GM18909 (cell line): Measurements from ENCODE around the gene RCBTB2.
"Not testable (repeated sequence)": the region's sequence is repeated elsewhere in the genome, so short reads cannot be mapped to it uniquely, and the experiment has no call there.

ENCODE experiments used
- ATAC-seq: cut with Tn5 transposase; IDR thresholded peaks from one replicate; pipeline ENCODE4 v1.9.1; 2021; ENCODE audit warnings: mild to moderate bottlenecking; ENCODE audit not compliant: unreplicated experiment, poor library complexity

The RCBTB2 gene

GRCh38 chr13:48476215-48476614 is 56.7 kb downstream of the RCBTB2 start:
- ATAC-seq = no peak

GRCh38 chr13:48475230-48475629 is 57.6 kb downstream of the RCBTB2 start:
- no peak for ATAC-seq

- no peak for ATAC-seq
Observed at GRCh38 chr13:48457578-48458242, 75.2 kb downstream of the RCBTB2 start.

DNA sequence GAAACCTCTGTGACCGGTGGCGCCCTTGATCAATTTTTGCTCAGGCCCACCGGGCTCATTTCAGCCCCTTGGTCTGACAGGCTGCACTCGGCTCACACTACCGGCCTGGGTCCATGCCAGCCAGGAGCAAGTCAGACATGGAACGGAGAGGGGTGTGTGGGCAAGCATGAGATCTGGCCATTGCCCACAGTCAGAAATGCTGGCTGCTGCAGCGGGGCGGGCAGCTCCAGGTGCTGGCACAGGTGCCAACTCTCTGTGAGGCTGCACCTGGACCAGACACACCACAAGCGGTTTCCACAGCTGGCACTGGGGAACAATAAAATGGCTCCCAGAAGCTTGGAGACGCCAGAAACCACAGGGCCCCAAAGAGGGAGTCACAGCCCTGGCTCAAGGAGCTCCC is 76.3 kb downstream of the RCBTB2 start:
- ATAC-seq = no peak

DNA sequence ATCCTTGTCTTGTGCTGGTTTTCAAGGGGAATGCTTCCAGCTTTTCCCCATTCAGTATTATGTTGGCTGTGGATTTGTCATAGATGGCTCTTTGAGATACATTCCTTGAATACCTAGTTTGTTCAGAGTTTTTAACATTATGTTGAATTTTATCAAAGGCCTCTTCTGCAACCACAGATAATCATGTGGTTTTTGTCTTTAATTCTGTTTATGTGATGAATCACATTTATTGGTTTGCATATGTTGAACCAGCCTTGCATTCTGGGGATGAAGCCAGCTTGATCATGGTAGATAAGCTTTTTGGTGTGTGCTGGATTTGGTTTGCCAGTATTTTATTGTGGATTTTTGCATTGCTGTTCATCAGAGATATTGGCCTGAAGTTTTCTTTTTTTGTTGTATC is 81.7 kb downstream of the RCBTB2 start:
- not testable (repeated sequence) for ATAC-seq

DNA sequence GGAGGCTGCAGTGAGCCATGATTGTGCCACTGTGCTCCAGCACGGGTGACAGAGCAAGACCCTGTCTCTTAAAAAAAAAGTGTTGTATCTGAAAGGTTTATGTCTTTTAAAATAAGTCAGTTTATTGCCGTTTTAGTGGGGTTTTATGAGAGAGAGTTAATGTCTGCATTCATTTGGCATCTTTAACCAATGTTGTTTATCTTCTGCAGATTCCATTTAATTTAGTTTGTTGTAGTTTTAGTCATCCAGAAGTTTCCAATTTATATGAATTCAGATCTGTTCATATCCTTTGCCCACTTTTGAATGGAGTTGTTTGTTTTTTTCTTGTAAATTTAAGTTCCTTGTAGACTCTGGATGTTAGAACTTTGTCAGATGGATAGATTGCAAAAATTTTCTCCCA is 83.2 kb downstream of the RCBTB2 start:
- ATAC-seq = no peak

GRCh38 chr13:48448959-48449614 is 83.8 kb downstream of the RCBTB2 start:
- ATAC-seq = no peak

DNA sequence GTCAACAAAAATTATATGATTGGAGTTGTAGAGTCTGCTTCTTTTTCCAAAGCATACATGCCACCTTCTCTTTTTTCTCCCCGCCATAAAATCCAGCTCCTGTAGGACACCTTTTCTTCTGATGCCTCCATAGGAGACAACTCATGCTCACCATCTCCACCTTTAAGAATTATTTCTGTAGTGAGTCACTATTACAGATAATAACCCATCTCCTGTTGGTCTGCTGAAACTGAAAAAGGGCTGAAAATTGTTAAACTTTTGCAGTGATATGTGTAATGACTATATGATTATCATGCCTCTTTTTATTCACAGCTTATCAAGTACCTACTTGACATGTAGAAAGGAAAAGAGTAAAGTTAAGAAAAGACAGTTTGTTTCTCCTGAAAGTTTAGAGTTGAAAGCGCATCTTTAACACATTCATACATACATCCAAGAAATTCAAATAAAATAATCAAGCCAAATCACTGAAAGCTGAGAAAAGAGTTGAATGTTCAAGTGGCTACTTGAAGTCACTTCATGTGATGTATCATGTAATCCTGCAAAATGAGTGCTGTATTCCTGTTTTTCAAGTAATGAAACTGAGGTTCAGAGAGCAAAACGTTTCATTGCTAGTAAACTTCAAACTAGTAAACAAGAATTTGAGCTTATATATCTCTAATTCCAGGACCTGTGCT is 84.5 kb downstream of the RCBTB2 start:
- ATAC-seq = no peak

DNA sequence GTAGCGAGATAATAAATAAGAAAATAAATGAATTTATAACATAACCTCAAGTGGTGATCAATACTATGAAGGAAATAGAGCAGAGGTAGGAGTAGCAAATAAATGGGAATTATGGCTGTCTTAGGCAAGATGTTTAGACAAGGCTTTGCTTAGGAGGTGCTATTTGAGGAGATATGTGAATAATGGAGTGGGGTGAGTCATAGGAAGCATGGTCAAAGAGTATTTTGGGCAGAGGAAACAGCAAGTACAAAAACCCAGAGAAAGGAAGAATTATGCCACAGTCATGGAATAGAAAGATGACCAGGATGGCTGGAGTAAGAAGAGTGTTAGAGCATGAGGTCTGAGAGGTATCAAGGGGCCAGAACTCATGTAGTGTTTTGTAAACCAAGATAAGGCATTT is 86.4 kb downstream of the RCBTB2 start:
- ATAC-seq = no peak

DNA sequence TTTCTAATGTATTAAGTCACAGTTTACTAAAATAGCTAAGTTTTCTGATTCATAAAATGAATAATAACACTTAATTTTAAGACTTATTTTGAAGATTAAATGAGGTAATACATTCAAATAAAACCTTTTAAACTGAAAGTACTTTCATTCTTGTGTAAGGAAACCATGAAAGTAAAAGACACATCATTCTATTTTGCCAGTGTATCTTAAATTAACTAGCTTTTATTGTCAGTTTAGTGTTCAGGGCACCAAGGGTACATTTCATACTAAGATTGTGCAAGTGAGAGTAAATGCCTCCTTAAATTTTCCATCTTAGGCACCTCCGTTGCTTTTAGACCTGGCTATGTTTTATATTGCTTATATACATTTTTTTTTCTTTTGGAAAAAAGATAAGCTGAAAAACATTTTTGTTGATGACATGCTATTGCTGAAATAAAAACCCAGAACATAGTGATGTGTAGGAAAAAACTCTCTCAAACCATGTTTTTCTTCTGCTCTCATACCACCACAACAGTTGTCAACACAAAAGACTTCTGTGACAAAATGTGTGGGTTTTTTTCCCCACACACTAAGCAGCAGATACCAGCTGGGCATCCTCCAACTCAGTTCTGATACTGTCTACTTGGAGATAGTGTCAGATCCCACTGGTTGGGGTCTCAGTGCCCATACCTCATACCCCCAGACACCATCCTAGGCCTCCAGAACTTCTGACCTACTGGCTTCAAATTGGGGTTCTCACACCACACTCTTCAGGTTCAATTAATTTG is 89.3 kb downstream of the RCBTB2 start:
- ATAC-seq = no peak
